Calu3 (cell line): Measurements from ENCODE around the gene TMTC2. TPM values are rescaled to one million over a fixed set of nuclear protein-coding genes. Genes with fewer than 3 reads are reported as not detected.

Source experiments
- BruUV-seq: library from RNA; stranded (reverse); fragments of 400-500 nt; replicated peaks from 2 replicates; lab custom pipeline; 2021; lab: Mats Ljungman, UMichigan
- CTCF ChIA-PET: fragments of 300-600 bp; sonication (Branson Sonifier 250); formaldehyde crosslinking; loops from one replicate; lab custom pipeline; 2022; ENCODE audit warnings: antibody characterized with exemption; lab: Charles Lee
- DNase-seq: peaks from one replicate; pipeline ENCODE4 v3.0.0; 2022
- H3K27ac Mint-ChIP-seq: one replicate; pipeline ENCODE4 v1.8.0; 2022; ENCODE audit warnings: mixed read lengths; ENCODE audit not compliant: unreplicated experiment
- H3K27me3 Mint-ChIP-seq: one replicate; pipeline ENCODE4 v1.8.0; 2022; ENCODE audit warnings: mixed read lengths; ENCODE audit not compliant: unreplicated experiment
- H3K36me3 Mint-ChIP-seq: one replicate; pipeline ENCODE4 v1.8.0; 2022; ENCODE audit warnings: mild to moderate bottlenecking, moderate library complexity, mixed read lengths; ENCODE audit not compliant: insufficient read depth, unreplicated experiment
- H3K4me1 Mint-ChIP-seq: one replicate; pipeline ENCODE4 v1.8.0; 2022; ENCODE audit warnings: mild to moderate bottlenecking, low read depth, mixed read lengths; ENCODE audit not compliant: unreplicated experiment
- H3K4me3 Mint-ChIP-seq: one replicate; pipeline ENCODE4 v1.8.0; 2022; ENCODE audit warnings: mild to moderate bottlenecking, low read depth, moderate library complexity, mixed read lengths; ENCODE audit not compliant: unreplicated experiment
- H3K9me3 Mint-ChIP-seq: one replicate; pipeline ENCODE4 v1.8.0; 2022; ENCODE audit warnings: low read depth, mixed read lengths; ENCODE audit not compliant: unreplicated experiment
- intact Hi-C: fragments of 100-400 bp; cut with micrococcal nuclease; formaldehyde crosslinking; loops from one replicate; pipeline ENCODE4 v1.10.0; 2022; ENCODE audit not compliant: unreplicated experiment
- total RNA-seq: library from RNA; stranded (reverse); gene quantifications from 2 replicates; pipeline ENCODE4 v1.2.3, GENCODE V29; 2022
- TF ChIP-seq, protein P1 (sequence below): fragments of 200-600 bp; IDR thresholded peaks from one replicate; pipeline ENCODE4 v1.8.0; 2022; ENCODE audit warnings: antibody characterized with exemption; ENCODE audit not compliant: unreplicated experiment

The TMTC2 gene
- total RNA-seq, 1 experiment from 2014 or later: 31.2 TPM

DNA sequence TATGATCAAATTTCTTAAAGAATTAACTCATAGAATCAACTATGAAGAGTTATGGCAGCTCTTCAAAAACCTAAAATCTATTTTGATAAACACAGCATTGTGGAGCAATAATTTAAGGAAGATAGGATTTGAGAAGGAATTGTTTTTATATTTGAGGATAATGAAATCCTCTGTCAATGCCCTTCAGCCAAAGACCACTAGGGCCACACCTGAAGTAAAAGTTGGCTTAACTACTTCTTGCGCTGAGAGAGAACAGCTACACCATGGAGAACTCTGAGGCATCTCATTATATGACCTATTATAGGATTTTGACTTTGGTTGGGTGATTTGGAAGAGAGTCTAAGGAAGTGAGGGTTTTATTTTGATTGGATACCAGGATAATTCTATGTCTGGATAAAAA is 237.2 kb downstream of the TMTC2 start:
- no peak overlapping the region for H3K27ac Mint-ChIP-seq
- H3K36me3 Mint-ChIP-seq: no peaks in the 10 kb centered on the region
- no peak overlapping the region for H3K4me3 Mint-ChIP-seq
- no peaks in the 10 kb centered on the region for H3K4me1 Mint-ChIP-seq
- intact Hi-C loops: no loop called here
- CTCF ChIA-PET: no interaction called here
- DNase-seq: no peak
- BruUV-seq: no TSS peak
- no peaks in the 10 kb centered on the region for H3K27me3 Mint-ChIP-seq
- no peaks in the 10 kb centered on the region for H3K9me3 Mint-ChIP-seq
- TF ChIP-seq, protein P1, sequence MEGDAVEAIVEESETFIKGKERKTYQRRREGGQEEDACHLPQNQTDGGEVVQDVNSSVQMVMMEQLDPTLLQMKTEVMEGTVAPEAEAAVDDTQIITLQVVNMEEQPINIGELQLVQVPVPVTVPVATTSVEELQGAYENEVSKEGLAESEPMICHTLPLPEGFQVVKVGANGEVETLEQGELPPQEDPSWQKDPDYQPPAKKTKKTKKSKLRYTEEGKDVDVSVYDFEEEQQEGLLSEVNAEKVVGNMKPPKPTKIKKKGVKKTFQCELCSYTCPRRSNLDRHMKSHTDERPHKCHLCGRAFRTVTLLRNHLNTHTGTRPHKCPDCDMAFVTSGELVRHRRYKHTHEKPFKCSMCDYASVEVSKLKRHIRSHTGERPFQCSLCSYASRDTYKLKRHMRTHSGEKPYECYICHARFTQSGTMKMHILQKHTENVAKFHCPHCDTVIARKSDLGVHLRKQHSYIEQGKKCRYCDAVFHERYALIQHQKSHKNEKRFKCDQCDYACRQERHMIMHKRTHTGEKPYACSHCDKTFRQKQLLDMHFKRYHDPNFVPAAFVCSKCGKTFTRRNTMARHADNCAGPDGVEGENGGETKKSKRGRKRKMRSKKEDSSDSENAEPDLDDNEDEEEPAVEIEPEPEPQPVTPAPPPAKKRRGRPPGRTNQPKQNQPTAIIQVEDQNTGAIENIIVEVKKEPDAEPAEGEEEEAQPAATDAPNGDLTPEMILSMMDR: no peak

DNA sequence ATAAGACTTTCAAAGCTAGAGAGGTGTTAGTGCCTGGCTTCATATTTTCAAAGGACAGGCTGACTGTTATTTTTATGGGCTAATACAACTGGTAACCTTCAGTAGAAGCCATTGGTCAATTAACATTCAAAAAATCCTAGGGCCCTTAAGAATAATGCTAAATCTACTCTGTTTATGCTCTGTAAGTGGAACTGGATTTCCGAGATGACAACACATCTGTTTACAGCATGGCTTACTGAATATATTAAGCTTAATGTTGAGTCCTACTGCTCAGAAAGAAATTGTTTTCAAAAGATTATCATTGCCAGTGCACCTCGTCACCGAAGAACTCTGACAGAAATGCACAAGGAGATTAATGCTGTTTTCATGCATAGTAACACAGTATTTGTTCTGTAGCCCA is 239.9 kb downstream of the TMTC2 start:
- no peaks in the 10 kb centered on the region for H3K9me3 Mint-ChIP-seq
- no peaks in the 10 kb centered on the region for H3K36me3 Mint-ChIP-seq
- no peak overlapping the region for H3K4me3 Mint-ChIP-seq
- CTCF ChIA-PET: interaction anchor here (1.0 kb wide), 1 partner anchor 25 kb away, joined by 3 read pairs; no protein-coding TSS in a partner anchor
- peaks cover 5% of the 10 kb centered on the region for H3K4me1 Mint-ChIP-seq
- intact Hi-C loops: no loop called here
- no peak overlapping the region for H3K27ac Mint-ChIP-seq
- DNase-seq: no peak
- no peaks in the 10 kb centered on the region for H3K27me3 Mint-ChIP-seq
- BruUV-seq: no TSS peak
- TF ChIP-seq, protein P1: no peak

DNA sequence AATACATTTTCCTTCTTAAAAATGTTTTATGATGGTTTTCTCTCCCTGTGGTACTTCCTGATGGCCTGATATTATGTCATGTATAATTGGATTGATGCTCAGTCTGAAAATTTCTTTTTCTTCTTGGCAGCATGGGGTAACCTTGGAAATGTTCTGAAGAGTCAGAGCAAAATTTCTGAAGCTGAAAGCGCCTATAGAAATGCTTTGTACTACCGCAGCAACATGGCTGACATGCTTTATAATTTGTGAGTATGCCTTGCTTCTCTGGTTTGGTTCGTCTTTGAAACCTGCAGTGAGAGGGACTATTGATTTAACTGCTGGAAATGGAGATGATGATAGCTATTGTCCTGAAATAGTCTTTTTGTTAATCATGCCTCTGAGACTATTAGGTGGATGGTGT is 243.6 kb downstream of the TMTC2 start:
- no peaks in the 10 kb centered on the region for H3K27me3 Mint-ChIP-seq
- H3K36me3 Mint-ChIP-seq: no peaks in the 10 kb centered on the region
- intact Hi-C loops: loop anchor here (10.0 kb wide), 1 partner anchor 176 kb away; no protein-coding TSS in a partner anchor
- H3K27ac Mint-ChIP-seq: no peak overlapping the region
- TF ChIP-seq, protein P1: no peak
- no TSS peak for BruUV-seq
- CTCF ChIA-PET: interaction anchor here (0.6 kb wide), 1 partner anchor 49 kb away, joined by 5 read pairs; no protein-coding TSS in a partner anchor
- H3K4me3 Mint-ChIP-seq: no peak overlapping the region
- peaks cover 10% of the 10 kb centered on the region for H3K4me1 Mint-ChIP-seq
- no peak for DNase-seq
- no peaks in the 10 kb centered on the region for H3K9me3 Mint-ChIP-seq

DNA sequence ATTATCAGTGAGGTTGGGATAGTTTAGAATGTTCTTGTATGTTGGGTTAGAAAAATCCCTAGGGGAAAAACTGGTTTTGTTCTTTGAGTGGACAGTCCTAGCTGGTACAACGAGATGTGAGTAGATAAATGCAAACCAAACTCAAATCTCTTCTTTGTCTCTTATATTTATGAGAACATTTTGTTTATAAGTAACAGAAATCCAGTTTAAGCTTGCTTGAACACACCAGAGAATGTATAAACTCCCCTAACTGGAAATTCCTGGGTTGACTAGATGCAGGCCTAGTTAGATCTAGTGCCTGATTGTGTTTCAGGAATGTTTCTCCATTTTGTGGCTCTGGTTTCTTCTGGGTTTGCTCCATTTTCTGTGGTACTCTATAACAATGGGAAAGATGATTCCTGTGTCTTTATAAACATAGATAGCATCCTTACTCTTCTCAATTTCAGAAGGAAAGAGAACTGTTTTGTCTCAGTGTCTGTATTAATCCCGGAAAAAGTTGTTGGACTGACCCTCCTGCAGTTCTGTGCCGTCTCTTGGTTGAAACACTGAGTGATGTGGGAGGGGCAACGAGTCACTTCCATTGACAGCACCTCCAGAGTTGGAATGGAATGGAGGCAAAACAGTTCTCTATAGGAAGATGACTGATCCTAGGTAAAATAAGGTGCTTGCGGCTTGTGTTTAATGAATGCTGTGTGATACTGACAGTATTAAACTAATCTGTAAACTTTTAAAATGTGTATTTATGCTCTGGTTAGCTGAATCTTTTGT is 244.8 kb downstream of the TMTC2 start:
- H3K27me3 Mint-ChIP-seq: no peaks in the 10 kb centered on the region
- H3K4me1 Mint-ChIP-seq: peaks cover 10% of the 10 kb centered on the region
- TF ChIP-seq, protein P1: no peak
- no TSS peak for BruUV-seq
- H3K27ac Mint-ChIP-seq: no peak overlapping the region
- H3K9me3 Mint-ChIP-seq: no peaks in the 10 kb centered on the region
- intact Hi-C loops: loop anchor here (10.0 kb wide), 1 partner anchor 177 kb away; no protein-coding TSS in a partner anchor
- H3K4me3 Mint-ChIP-seq: no peak overlapping the region
- no peak for DNase-seq
- H3K36me3 Mint-ChIP-seq: no peaks in the 10 kb centered on the region
- CTCF ChIA-PET: no interaction called here
